H7 (cell line): ENCODE measurements around the gene PCCB. TPM values are rescaled to one million over a fixed set of nuclear protein-coding genes. Genes with fewer than 3 reads are reported as not detected.
"Not testable (repeated sequence)": the region's sequence is repeated elsewhere in the genome, so short reads cannot be mapped to it uniquely, and the experiment has no call there.

Experiments
- DNase-seq: peaks from one replicate; pipeline ENCODE4 v3.0.0; 2012
- H3K27me3 ChIP-seq: 2 replicates; pipeline ENCODE4 v1.6.0; 2011; ENCODE audit warnings: mild to moderate bottlenecking, low read length; ENCODE audit not compliant: control insufficient read depth, insufficient read depth
- H3K36me3 ChIP-seq: replicated peaks from 2 replicates; pipeline ENCODE4 v1.5.1; 2011; ENCODE audit warnings: low read length; ENCODE audit not compliant: control insufficient read depth, insufficient read depth
- H3K4me3 ChIP-seq: 2 replicates; pipeline ENCODE4 v1.5.1; 2011; ENCODE audit warnings: low read depth, mild to moderate bottlenecking, control low read depth, low read length, moderate library complexity; ENCODE audit not compliant: insufficient read depth
- total RNA-seq: library from RNA; depleted of rRNA; stranded (reverse); fragments of >200 nt; shearing (Covaris generic); gene quantifications from 2 replicates; pipeline ENCODE4 v1.2.3, GENCODE V29; 2014

The PCCB gene
- total RNA-seq, 1 experiment from 2014 or later: 98.0 TPM

- no peak for DNase-seq
- Histone ChIP-seq H3K27me3 (no peaks in the 10 kb centered on the region), H3K4me3 (no peak overlapping the region), H3K36me3 (no peaks in the 10 kb centered on the region)
These were observed 1.0 kb upstream of the PCCB start for GRCh38 chr3:136249091-136249490.

- peak overlapping the region; percentile 69 for H3K4me3 ChIP-seq
- H3K27me3 ChIP-seq: no peaks in the 10 kb centered on the region
- no peaks in the 10 kb centered on the region for H3K36me3 ChIP-seq
- DNase-seq: no peak
These were observed 547 bp upstream of the PCCB start for GRCh38 chr3:136249593-136249992.

- H3K27me3 ChIP-seq: no peaks in the 10 kb centered on the region
- H3K4me3 ChIP-seq: peak overlapping the region; percentile 69
- no peaks in the 10 kb centered on the region for H3K36me3 ChIP-seq
- peak; percentile 34 for DNase-seq
These were observed 842 bp downstream of the PCCB start for GRCh38 chr3:136250903-136251460.

GRCh38 chr3:136251511-136251910 lies 1.4 kb downstream of the PCCB start:
- H3K36me3 ChIP-seq: no peaks in the 10 kb centered on the region
- DNase-seq: no peak
- no peak overlapping the region for H3K4me3 ChIP-seq
- no peaks in the 10 kb centered on the region for H3K27me3 ChIP-seq

GRCh38 chr3:136255672-136256406 lies 5.7 kb downstream of the PCCB start:
- no peak for DNase-seq
- Histone ChIP-seq H3K4me3 (no peak overlapping the region), H3K27me3 (no peaks in the 10 kb centered on the region), H3K36me3 (peaks cover 2% of the 10 kb centered on the region)

- no peak for DNase-seq
- Histone ChIP-seq H3K27me3 (no peaks in the 10 kb centered on the region), H3K36me3 (peaks cover 6% of the 10 kb centered on the region), H3K4me3 (no peak overlapping the region)
These were observed 8.1 kb downstream of the PCCB start for GRCh38 chr3:136258199-136258598.

- H3K4me3 ChIP-seq: no peak overlapping the region
- peaks cover 8% of the 10 kb centered on the region for H3K36me3 ChIP-seq
- H3K27me3 ChIP-seq: no peaks in the 10 kb centered on the region
- no peak for DNase-seq
These were observed 11.7 kb downstream of the PCCB start for GRCh38 chr3:136261826-136262225.

- DNase-seq: no peak
- Histone ChIP-seq H3K4me3 (no peak overlapping the region), H3K27me3 (no peaks in the 10 kb centered on the region), H3K36me3 (peaks cover 8% of the 10 kb centered on the region; the same call in 1 of the 2 replicates)
These were observed 12.4 kb downstream of the PCCB start for GRCh38 chr3:136262559-136262958.

- Histone ChIP-seq H3K36me3 (peaks cover 8% of the 10 kb centered on the region; the same call in 1 of the 2 replicates), H3K4me3 (no peak overlapping the region), H3K27me3 (no peaks in the 10 kb centered on the region)
- DNase-seq: no peak
These were observed 13.1 kb downstream of the PCCB start for GRCh38 chr3:136263251-136263650.

GRCh38 chr3:136266468-136267125 lies 16.5 kb downstream of the PCCB start:
- not testable (repeated sequence) for DNase-seq, H3K27me3 ChIP-seq, H3K4me3 ChIP-seq, H3K36me3 ChIP-seq

GRCh38 chr3:136267235-136267634 lies 17.1 kb downstream of the PCCB start:
- H3K36me3 ChIP-seq: peaks cover 1% of the 10 kb centered on the region; the same call in 1 of the 2 replicates
- H3K4me3 ChIP-seq: no peak overlapping the region
- no peak for DNase-seq
- H3K27me3 ChIP-seq: no peaks in the 10 kb centered on the region

GRCh38 chr3:136270179-136270578 lies 20.0 kb downstream of the PCCB start:
- no peak for DNase-seq
- H3K4me3 ChIP-seq: no peak overlapping the region
- no peaks in the 10 kb centered on the region for H3K27me3 ChIP-seq
- no peaks in the 10 kb centered on the region for H3K36me3 ChIP-seq

- not testable (repeated sequence) for H3K4me3 ChIP-seq, H3K27me3 ChIP-seq, H3K36me3 ChIP-seq, DNase-seq
These were observed 21.5 kb downstream of the PCCB start for GRCh38 chr3:136271626-136272025.

GRCh38 chr3:136276049-136276755 lies 26.1 kb downstream of the PCCB start:
- no peaks in the 10 kb centered on the region; the same call in 1 of the 2 replicates for H3K36me3 ChIP-seq
- H3K4me3 ChIP-seq: no peak overlapping the region
- DNase-seq: no peak
- no peaks in the 10 kb centered on the region for H3K27me3 ChIP-seq
